HG03196 (cell line): ENCODE data around the gene CYB5R4.
A peak's percentile ranks its signal among the peaks of the same experiment; 100 is the strongest.

Source experiments
- ATAC-seq: cut with Tn5 transposase; IDR thresholded peaks from one replicate; pipeline ENCODE4 v1.9.1; 2021; ENCODE audit not compliant: unreplicated experiment

The CYB5R4 gene

DNA sequence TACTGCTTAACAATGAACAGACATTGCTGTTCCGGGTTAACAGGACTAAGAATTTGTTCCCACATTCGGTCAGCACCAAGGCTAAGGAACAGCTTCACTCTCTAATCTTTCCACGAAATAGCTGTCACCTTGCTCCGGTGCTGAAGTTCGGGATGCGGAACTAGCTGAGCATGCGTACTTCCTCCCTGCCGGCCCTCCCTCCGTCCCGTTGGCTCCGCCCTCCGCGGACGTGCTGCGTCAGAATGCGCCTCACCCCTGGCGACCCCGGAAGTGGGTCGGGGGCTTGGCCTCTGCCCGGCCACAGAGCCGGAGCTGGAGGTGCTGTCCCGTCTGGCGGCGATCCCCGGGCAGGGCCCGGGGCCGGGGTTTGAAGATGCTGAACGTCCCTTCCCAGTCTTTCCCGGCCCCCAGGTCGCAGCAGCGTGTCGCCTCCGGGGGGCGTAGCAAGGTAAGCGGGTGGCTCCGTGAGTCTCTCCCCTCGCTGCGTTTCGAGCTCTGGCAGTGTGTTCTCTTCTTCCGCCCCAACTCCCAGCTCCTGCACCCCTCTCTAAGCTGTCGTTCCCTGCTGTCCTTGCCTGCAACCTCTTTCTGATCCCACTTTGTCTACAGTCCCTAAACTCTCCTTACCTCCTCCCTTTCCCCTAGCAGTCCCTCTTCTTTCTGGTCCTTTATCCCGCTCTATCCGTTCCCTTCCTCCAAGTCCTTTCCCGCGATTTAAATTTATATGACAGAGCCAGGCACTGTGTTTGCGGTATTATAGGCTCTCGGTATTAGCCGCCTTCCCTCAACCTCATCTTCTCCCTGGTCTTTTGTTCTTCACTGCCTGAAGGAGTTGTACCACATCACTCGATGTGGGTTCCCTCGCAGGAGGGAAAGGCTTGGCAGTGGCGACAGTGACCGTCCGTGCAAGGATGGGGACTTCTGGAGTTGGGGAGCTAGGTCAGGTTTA, at the start of gene CYB5R4:
TSS of gene CYB5R4 (plus strand) at position 280 of the 949 bp plus-strand sequence. CDS start at position 374, 94 bp downstream.
- ATAC-seq, result peak; percentile 99

GRCh38 chr6:83812595-83812994, 46.9 kb upstream of the CYB5R4 start:
- no peak for ATAC-seq

DNA sequence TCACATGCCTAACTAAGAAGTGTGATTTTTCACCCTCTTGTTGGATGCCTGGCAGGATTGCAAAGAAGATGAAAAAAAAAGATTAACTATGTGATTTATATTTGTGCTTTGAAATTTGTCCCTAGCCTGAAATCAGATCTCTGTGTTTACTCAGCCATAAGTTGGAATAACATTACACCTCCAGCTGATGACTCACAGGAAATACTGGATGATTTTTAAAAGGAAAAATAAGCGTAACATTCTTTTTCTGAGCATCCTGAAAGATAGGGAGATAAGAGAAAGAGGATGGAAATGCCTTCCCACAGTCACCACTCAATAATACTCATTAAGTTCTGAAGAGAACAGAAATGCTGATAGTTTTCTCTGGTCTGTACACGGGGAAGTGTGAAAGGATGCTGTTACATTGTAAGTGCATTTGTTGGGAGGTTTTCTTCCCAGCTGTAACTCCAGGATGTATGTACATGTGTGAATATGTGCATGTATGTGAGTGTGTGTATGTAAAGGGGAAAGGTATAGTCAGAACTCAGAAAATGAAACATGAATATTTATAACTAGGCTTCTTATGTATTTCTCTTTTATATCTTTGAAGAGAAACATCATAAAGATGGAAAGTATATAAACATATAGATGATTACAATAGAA, 43.7 kb upstream of the CYB5R4 start:
- ATAC-seq, result no peak

DNA sequence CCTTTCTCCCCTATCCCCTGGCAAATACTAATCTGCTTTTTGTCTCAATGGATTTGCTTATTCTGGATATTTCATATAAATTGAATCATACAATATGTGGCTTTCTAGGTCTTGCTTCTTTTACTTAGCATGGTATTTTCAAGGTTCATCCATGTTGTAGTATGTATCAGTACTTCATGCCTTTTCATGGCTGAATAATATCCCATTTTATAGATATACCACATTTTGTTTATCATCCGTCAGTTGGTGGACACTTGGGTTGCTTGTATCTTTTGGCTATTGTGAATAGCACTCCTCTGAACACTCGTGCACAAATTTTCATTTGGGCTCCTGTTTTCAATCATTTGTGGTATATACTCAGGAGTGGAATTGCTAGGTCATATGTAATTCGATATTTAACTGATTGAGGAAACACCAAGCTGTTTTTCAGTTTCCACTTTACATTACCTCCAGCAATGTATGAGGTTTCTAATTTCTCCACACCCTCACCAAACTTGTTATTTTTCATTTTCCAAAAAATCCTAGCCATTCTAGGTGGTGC, 36.8 kb upstream of the CYB5R4 start:
- no peak for ATAC-seq

DNA sequence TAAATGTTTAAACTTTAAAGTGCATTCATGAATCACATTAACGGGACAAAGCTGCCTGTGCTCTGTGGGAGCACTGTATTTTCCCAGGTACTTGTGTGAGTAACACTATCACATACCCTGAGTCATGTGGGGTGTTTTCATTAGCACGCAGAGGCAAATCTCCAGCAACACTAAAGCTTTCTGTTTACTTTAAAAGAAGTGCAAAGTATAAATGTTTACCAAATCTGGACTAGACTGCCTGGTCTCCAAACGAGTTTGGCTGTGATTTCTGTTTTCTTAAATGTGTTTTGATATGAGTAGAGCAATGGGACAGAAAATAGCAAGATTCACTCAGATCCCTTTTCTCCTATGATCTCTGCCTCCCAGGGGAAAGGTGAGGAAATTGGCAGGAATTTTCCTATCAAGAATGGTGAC, 35.1 kb upstream of the CYB5R4 start:
- ATAC-seq, result no peak

GRCh38 chr6:83824831-83825230, 34.7 kb upstream of the CYB5R4 start:
- no peak for ATAC-seq

DNA sequence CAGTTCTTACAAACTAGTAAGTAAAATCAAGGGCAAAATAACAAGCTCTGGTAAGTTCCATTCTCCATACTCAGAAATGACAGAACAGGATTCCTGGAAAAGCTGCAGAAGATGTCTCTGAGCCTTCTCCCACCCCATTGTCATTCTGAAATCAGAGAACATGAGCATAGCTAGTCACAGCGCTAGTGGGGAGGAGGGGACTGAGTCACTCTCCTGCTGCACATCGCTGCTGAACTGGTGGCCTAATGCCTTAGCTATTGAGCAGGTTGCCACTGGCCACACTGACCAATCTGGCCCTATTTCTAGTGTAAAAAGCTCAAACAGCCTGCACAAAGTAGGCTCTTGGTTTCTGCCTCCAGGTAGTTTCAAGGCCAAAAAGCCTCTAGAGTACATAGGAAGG, 32.4 kb upstream of the CYB5R4 start:
- no peak for ATAC-seq

- no peak for ATAC-seq
Observed at GRCh38 chr6:83838727-83839126, 20.8 kb upstream of the CYB5R4 start.

DNA sequence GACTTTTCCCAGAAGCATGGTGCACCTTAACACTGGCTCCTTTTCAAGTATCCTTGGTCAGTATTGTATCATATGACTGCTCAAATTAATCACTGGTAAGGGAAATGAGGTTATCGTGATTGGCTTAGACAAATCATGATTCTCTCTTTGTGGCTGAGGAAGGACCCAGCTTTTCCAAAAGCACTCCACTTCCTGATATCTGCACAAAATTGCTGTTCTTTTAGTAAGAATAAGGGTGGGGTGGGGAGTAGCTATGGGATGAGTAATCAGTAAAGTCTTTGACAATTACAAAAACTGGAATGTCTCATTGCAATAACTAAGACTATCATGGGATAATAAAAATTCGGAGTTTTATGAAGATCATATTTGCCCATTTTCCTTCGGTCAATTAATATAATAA, 15.3 kb upstream of the CYB5R4 start:
- ATAC-seq, result no peak

DNA sequence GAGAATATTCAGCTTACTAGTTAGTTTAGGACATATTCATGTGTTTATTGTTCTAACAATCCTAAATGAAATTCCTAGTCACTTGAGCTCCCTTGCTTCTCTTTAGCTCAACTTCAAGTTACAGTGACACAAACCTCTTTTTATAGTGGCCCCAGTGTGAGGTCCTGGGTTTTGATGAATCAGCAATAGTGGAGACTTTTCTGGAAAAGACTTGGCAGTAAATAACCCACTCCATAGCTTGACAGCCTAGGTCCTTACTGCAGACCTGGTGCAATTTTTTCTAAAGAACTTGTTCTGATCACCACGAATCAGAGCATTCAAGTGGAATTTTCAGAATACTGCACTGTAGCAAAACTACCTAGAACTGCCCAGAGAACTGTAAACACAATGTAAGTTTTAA, 13.2 kb upstream of the CYB5R4 start:
- no peak for ATAC-seq

GRCh38 chr6:83847179-83847578, 12.3 kb upstream of the CYB5R4 start:
- ATAC-seq, result no peak

- ATAC-seq, result no peak
Observed at GRCh38 chr6:83849127-83849526, 10.4 kb upstream of the CYB5R4 start.

DNA sequence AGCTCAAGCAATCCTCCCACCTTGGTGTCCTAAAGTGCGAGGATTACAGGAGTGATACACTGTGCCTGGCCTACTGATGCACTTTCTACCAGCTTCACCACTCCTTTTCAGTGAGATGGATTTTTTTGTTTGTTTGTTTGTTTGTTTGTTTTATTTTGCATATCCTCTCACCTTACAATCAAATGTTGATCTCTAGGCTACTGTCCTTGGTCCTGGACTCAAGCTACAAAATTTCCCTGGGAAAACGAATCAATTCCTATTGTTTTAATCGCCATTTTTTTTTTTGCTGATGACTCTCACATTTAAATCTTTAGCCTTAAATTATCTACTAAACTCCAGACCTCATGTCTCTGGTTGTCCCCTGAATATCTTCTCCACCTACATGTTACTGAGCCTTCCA, 9.9 kb upstream of the CYB5R4 start:
- ATAC-seq, result no peak

- no peak for ATAC-seq
Observed at GRCh38 chr6:83852528-83853177, 6.8 kb upstream of the CYB5R4 start.

- ATAC-seq, result no peak
Observed at GRCh38 chr6:83853178-83854000, 6.1 kb upstream of the CYB5R4 start, which contains the start of gene RIPPLY2. Gene RIPPLY2, plus strand, starts transcription at chr6:83853360. Its CDS starts 57 bp downstream, at chr6:83853417.

DNA sequence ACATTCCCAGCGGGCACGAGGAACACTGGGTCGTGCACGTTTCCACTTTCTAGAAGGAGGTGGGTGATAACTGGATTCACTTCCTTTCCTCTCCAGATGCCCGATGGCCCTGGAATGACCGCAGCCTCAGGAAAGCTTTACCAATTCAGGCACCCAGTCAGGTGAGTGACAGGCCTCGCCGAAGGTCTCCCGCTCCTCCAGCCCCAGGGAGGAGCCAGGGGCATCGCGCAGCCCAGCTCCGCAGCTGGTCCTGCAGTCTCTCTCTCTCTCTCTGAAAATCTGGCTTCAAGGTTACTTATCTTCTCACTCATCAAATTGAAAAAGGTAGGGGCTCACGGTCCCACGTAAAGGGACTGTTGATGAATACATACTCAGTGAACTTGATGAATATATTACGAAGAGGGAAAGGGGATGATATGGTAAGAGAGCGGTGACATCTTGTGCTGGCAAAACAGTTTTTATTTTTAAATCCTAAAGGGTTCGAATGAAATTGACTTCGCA, 5.4 kb upstream of the CYB5R4 start:
- no peak for ATAC-seq

DNA sequence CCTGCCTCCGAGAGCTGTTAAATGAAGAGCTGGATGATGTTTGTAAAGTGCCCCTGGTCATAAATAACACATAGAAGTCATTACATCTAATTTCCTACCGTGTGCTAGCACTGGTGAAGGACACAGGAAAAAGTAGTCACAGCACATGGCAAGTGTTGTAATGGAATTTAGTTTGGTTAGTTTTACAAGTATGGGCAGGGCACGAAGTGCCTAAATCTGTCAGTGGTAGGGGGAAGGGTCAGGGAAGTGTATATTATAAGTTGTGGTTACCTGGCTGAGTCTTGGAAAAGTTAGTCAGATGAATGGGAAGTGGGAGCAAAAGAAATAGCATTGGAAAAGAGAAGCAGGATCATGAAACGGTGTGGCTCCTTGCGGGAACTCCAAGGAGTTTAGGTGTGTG, 4.7 kb upstream of the CYB5R4 start:
- ATAC-seq, result no peak

GRCh38 chr6:83860359-83860755, 868 bp downstream of the CYB5R4 start:
- no peak for ATAC-seq

GRCh38 chr6:83860782-83861495, 1.4 kb downstream of the CYB5R4 start:
- ATAC-seq, result no peak
